ENCODE data around the gene REX1BD. TPM values are rescaled to one million over a fixed set of nuclear protein-coding genes. Genes with fewer than 3 reads are reported as not detected.
"Not testable (repeated sequence)": the region's sequence is repeated elsewhere in the genome, so short reads cannot be mapped to it uniquely, and the experiment has no call there.

REX1BD gene
- 10 to 100 TPM; 48.4 to 59.0 TPM for polyA plus RNA-seq

DNA sequence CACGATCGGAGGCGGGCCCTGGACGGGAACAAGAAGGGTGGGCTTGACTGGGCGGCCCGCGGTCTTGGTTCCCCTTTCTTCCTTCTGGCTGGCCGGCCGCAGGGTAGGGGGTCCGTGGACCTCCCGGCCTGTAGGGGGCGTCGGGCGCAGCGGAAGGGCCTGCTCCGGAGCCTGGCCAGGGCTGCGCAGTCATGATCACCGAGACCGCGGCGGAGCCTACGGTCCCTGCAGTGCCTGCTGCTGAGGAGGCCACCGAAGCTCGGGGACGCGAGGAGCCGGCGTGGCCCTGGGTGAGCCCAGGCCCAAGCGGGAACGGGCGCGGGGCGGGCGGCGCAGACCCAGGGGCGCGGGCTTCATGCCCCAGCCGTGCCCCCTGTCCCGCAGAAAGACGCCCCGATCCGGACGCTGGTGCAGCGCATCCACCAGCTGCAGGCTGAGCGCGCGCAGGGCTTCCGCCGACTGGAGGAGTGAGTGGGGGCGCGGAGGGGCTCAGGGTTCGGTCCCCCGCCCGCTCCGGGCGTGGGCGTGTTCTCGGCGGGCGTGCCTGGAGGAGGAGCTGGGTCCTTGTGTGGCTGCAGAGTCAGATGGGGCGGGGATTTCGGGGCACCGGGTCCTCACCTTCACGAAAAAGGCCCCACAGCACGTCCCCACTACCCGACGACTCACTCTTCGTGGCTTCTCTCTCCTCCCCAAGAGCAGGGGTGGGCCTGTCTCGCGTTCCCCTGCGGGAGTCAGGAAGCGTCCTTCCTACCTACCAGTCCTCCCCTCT is at the start of gene REX1BD:
REX1BD (plus strand) TSS at position 188 of the 769 bp plus-strand sequence; CDS start at position 192, 4 bp downstream.
- peaks cover 0 to 5% of the 10 kb centered on the region in 2 donors for H3K36me3 ChIP-seq (ENCODE audit: control insufficient read depth in 2 of 2, insufficient read depth in 2 of 2, low read length in 1 of 2)
- WGBS, 2 donors = 1% methylated on average over 65 to 72 of the region's 72 CpGs
- H3K4me1 ChIP-seq (ENCODE audit: control insufficient read depth in 2 of 2, insufficient read depth in 2 of 2, low read length in 1 of 2) = peaks cover 6 to 9% of the 10 kb centered on the region in 2 donors
- no peaks in the 10 kb centered on the region for H3K27me3 ChIP-seq (ENCODE audit: control insufficient read depth in 1 of 2, insufficient read depth in 2 of 2, low read length in 2 of 2)
- peak within 1 kb of the TSS; percentile 88 to 93 for H3K27ac ChIP-seq (ENCODE audit: low read depth in 2 of 2, low read length in 1 of 2)
- H3K9me3 ChIP-seq (ENCODE audit: control insufficient read depth in 2 of 2, insufficient read depth in 1 of 2, low read depth in 1 of 2, low read length in 1 of 2) = peaks cover 0 to 4% of the 10 kb centered on the region in 2 donors
- peak within 1 kb of the TSS; percentile 78 to 85 for H3K4me3 ChIP-seq (ENCODE audit: low read depth in 1 of 2, low read length in 2 of 2)

DNA sequence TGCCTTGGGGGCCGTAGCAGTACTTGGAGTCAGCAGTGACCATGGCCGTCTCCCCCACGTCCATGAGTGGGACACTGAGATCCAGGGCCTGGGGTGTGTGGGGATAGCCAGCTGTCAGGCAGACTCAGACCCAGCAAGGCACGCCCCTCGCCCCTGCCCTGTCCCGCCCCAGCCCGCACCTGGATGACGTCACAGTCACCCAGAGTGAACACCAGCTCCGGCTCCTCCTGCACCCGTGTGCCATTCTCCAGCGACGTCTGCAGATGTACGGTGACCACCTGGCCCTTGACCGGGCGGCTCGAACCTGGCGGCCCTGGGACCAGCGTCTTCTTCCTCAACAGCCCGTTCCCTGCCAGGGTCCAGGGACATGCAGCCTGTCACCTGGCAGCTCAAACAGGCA is 49.2 kb upstream of the REX1BD start:
- Histone ChIP-seq H3K4me3 (ENCODE audit: low read depth in 1 of 2, low read length in 2 of 2) (no peak overlapping the region), H3K9me3 (ENCODE audit: control insufficient read depth in 2 of 2, insufficient read depth in 1 of 2, low read depth in 1 of 2, low read length in 1 of 2) (no peaks in the 10 kb centered on the region), H3K27me3 (ENCODE audit: control insufficient read depth in 1 of 2, insufficient read depth in 2 of 2, low read length in 2 of 2) (no peaks in the 10 kb centered on the region), H3K4me1 (ENCODE audit: control insufficient read depth in 2 of 2, insufficient read depth in 2 of 2, low read length in 1 of 2) (peaks cover 0 to 2% of the 10 kb centered on the region in 2 donors), H3K27ac (ENCODE audit: low read depth in 2 of 2, low read length in 1 of 2) (no peak overlapping the region), H3K36me3 (ENCODE audit: control insufficient read depth in 2 of 2, insufficient read depth in 2 of 2, low read length in 1 of 2) (peaks cover 0 to 45% of the 10 kb centered on the region in 2 donors)
- 95 to 96% methylated on average over 19 of the region's 19 CpGs for WGBS, 2 donors

DNA sequence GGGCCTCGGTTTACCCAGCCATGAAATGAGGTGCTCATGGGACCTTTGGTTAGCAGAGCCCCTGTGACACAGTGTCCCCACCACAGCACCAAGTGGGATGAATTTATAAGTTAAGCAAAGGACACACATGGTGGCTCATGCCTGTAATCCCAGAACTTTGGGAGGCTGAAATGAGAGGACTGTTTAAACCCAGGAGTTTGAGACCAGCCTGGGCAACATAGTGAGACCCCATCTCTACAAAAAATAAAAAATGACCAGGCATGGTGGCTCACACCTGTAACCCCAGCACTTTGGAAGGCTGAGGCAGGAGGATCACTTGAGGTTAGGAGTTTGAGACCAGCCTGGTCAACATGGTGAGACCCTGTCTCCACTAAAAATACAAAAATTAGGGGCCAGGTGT is 48.4 kb upstream of the REX1BD start:
- WGBS, 2 donors = 94 to 99% methylated on average over 1 of the region's 1 CpG
- H3K4me3 ChIP-seq (ENCODE audit: low read depth in 1 of 2, low read length in 2 of 2); H3K27me3 ChIP-seq (ENCODE audit: control insufficient read depth in 1 of 2, insufficient read depth in 2 of 2, low read length in 2 of 2); H3K9me3 ChIP-seq (ENCODE audit: control insufficient read depth in 2 of 2, insufficient read depth in 1 of 2, low read depth in 1 of 2, low read length in 1 of 2); H3K4me1 ChIP-seq (ENCODE audit: control insufficient read depth in 2 of 2, insufficient read depth in 2 of 2, low read length in 1 of 2); H3K27ac ChIP-seq (ENCODE audit: low read depth in 2 of 2, low read length in 1 of 2): not testable (repeated sequence)
- H3K36me3 ChIP-seq (ENCODE audit: control insufficient read depth in 2 of 2, insufficient read depth in 2 of 2, low read length in 1 of 2) = peaks cover 0 to 44% of the 10 kb centered on the region in 2 donors

DNA sequence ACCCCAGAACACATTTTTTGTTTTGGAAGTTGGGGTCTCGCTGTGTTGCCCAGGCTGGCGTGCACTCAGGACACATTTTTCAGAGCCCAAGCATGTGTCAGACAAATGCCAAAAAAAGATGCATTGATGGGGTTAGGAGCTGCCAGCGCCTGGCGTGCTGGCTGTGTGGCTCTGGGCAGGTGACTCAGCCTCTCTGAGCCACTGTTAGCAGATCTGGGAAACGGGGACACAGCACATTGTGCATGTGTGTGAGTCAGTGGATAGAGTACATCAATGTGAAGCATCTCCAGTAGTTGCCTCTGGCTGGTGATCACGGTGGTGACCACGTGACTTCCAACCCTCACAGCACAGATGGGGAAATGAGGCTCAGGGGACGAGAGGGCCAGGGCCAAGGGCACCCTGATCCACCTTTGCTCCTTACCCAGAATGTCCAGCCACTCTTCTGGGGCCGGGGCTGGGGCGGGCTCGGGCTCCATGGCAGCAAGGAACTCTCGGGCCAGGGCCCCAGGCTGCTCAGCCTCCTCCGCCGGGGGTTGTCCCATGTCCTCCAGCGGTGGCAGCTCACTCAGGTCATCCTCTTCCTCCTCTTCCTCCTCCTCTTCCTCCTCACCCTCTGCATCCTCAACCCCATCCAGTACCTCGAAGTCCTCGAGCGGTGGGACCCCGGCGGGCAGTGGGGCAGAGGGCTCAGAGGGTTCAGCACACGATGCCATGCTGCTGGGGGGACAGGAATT is 47.2 kb upstream of the REX1BD start:
- peaks cover 0 to 2% of the 10 kb centered on the region in 2 donors for H3K4me1 ChIP-seq (ENCODE audit: control insufficient read depth in 2 of 2, insufficient read depth in 2 of 2, low read length in 1 of 2)
- no peaks in the 10 kb centered on the region for H3K27me3 ChIP-seq (ENCODE audit: control insufficient read depth in 1 of 2, insufficient read depth in 2 of 2, low read length in 2 of 2)
- H3K36me3 ChIP-seq (ENCODE audit: control insufficient read depth in 2 of 2, insufficient read depth in 2 of 2, low read length in 1 of 2) = peaks cover 0 to 36% of the 10 kb centered on the region in 2 donors
- 85 to 86% methylated on average over 21 of the region's 21 CpGs for WGBS, 2 donors
- no peak overlapping the region for H3K4me3 ChIP-seq (ENCODE audit: low read depth in 1 of 2, low read length in 2 of 2)
- no peaks in the 10 kb centered on the region for H3K9me3 ChIP-seq (ENCODE audit: control insufficient read depth in 2 of 2, insufficient read depth in 1 of 2, low read depth in 1 of 2, low read length in 1 of 2)
- H3K27ac ChIP-seq (ENCODE audit: low read depth in 2 of 2, low read length in 1 of 2) = peak overlapping the region in 1 of 2 donors; percentile 50

DNA sequence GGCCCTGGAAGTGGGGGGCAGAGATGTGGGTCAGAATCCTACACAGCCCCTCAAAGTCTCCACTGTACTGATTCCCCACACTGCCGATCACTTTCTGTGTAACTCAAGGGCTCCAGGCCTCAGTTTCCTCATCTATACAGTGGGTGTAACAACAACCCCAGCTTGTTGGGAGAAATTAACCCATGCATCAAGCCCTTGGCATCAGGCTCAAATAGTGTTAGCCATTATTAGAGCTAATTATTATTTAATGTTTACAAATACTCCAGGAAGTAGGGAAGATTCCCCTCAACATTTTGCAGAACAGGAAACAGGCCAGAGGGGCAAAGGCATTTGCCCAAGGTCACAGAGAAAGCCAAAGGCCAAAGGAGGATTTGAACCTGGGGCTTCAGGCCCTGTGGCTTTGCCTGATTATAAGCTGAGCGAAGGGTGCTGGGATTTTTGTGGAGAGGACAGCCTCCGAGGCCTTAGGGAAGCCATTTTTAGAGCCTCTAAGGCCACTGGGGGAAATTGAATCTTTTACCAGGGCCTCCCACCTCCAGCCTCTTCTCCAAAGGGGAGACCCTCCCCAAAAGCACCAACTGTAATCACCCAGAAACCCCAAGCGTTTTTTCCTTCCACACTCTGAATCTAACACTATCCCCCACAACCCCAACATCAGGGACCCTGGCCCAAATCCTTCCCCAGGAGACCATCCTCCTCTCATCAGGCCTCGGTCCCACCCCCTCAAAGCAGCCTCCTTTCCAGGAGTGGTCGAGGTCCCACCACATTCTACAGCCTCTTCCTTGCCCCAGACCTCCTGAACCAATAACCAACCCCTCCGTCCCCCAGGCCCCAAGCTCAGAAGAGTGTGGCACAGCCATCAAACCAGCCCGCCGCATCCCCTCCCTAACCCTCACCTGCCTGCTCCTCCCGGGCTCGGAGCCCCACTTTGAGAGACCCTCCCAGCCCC is 46.3 kb upstream of the REX1BD start:
- Histone ChIP-seq H3K27ac (ENCODE audit: low read depth in 2 of 2, low read length in 1 of 2) (peak overlapping the region; percentile 92 to 94), H3K4me1 (ENCODE audit: control insufficient read depth in 2 of 2, insufficient read depth in 2 of 2, low read length in 1 of 2) (peaks cover 0 to 2% of the 10 kb centered on the region in 2 donors), H3K4me3 (ENCODE audit: low read depth in 1 of 2, low read length in 2 of 2) (peak overlapping the region; percentile 90 to 91), H3K27me3 (ENCODE audit: control insufficient read depth in 1 of 2, insufficient read depth in 2 of 2, low read length in 2 of 2) (no peaks in the 10 kb centered on the region), H3K36me3 (ENCODE audit: control insufficient read depth in 2 of 2, insufficient read depth in 2 of 2, low read length in 1 of 2) (peaks cover 0 to 29% of the 10 kb centered on the region in 2 donors), H3K9me3 (ENCODE audit: control insufficient read depth in 2 of 2, insufficient read depth in 1 of 2, low read depth in 1 of 2, low read length in 1 of 2) (no peaks in the 10 kb centered on the region)
- WGBS, 2 donors = 14 to 17% methylated on average over 11 of the region's 11 CpGs

DNA sequence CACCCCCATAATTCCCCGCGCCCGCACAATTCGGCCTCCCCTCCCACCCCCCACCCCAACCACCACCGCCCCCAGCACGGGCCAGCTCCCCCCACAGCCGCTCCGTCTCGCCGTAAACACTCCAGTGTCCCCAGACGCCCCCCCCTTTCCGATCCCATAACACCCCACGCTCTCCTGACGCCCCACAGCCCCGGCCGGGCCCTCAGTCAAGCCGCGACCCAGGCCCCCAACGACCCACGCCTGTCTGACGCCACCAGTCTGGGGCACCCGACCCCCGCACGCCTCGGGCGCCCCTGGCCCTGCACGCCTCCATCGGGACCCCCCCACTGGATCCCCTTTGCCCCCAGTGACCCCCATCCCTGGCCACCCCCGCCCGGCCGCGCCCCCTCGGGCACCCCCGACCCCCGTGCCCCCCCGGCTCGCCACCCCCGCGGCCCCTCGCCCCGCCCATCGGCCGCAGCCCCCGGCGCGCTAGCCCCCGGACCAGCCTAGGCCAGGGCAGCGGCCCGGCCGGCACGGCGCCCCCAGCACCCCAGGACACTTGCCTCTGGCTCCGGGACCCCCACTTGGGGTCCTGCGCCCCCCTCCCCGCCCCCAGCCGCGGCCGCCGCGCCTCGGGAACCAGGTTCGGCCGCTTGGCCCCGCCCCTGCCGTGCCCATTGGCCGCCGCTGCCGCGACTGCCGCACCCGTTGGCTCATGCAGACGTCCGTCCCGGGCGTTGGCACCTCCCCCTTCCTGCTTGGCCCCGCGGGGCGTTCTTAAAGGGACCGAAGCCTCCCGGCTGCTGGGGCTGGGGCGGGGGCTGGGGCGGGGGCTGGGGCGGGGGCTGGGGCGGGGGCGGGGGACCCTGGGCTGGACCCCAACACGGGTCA is 45.4 kb upstream of the REX1BD start, which contains the start of gene FKBP8:
FKBP8 (minus strand) TSS at position 633 of the 873 bp plus-strand sequence. CDS start 1,603 bp downstream, outside the sequence.
- Histone ChIP-seq H3K36me3 (ENCODE audit: control insufficient read depth in 2 of 2, insufficient read depth in 2 of 2, low read length in 1 of 2) (peaks cover 0 to 21% of the 10 kb centered on the region in 2 donors), H3K27ac (ENCODE audit: low read depth in 2 of 2, low read length in 1 of 2) (peak within 1 kb of the TSS; percentile 92 to 94), H3K4me1 (ENCODE audit: control insufficient read depth in 2 of 2, insufficient read depth in 2 of 2, low read length in 1 of 2) (peaks cover 0 to 2% of the 10 kb centered on the region in 2 donors), H3K9me3 (ENCODE audit: control insufficient read depth in 2 of 2, insufficient read depth in 1 of 2, low read depth in 1 of 2, low read length in 1 of 2) (no peaks in the 10 kb centered on the region), H3K27me3 (ENCODE audit: control insufficient read depth in 1 of 2, insufficient read depth in 2 of 2, low read length in 2 of 2) (no peaks in the 10 kb centered on the region), H3K4me3 (ENCODE audit: low read depth in 1 of 2, low read length in 2 of 2) (peak within 1 kb of the TSS; percentile 90 to 91)
- 0 to 1% methylated on average over 38 to 86 of the region's 86 CpGs for WGBS, 2 donors

DNA sequence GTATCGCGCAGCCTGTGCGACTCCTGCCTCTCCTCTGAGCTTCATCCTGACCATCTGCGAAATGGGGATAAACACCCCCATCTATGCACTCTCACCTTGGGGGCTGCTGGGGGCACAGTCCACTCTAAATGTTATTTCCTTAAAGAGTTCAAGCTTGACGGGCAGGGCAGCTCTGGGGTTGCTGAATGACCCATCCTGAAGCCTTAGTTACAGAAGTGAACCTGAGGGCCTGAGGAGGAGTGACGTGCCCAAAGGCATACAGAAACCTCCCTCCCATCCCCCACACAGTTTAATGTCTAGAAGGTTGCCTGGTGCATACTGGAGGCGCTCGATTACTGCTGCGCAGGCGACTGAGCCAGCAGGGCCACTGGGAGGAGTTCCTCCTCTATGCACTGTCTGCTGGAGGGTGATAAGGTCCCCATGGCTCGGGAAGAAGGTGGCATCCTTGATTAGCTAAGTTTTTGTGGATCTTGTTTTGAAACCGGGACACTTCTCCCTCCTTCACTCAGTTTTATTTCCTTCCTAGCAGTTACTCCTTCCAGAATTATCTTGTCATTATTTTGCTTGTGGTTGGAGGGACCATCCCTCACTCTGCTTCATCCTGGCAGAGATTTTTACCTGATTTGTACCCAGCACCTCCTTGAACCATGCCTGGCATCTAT is 44.7 kb upstream of the REX1BD start:
- Histone ChIP-seq H3K4me3 (ENCODE audit: low read depth in 1 of 2, low read length in 2 of 2) (peak overlapping the region; percentile 28 to 90), H3K27ac (ENCODE audit: low read depth in 2 of 2, low read length in 1 of 2) (peak overlapping the region; percentile 65 to 92), H3K9me3 (ENCODE audit: control insufficient read depth in 2 of 2, insufficient read depth in 1 of 2, low read depth in 1 of 2, low read length in 1 of 2) (no peaks in the 10 kb centered on the region), H3K36me3 (ENCODE audit: control insufficient read depth in 2 of 2, insufficient read depth in 2 of 2, low read length in 1 of 2) (peaks cover 0 to 18% of the 10 kb centered on the region in 2 donors), H3K4me1 (ENCODE audit: control insufficient read depth in 2 of 2, insufficient read depth in 2 of 2, low read length in 1 of 2) (peaks cover 0 to 2% of the 10 kb centered on the region in 2 donors), H3K27me3 (ENCODE audit: control insufficient read depth in 1 of 2, insufficient read depth in 2 of 2, low read length in 2 of 2) (no peaks in the 10 kb centered on the region)
- 11 to 12% methylated on average over 12 of the region's 12 CpGs for WGBS, 2 donors

DNA sequence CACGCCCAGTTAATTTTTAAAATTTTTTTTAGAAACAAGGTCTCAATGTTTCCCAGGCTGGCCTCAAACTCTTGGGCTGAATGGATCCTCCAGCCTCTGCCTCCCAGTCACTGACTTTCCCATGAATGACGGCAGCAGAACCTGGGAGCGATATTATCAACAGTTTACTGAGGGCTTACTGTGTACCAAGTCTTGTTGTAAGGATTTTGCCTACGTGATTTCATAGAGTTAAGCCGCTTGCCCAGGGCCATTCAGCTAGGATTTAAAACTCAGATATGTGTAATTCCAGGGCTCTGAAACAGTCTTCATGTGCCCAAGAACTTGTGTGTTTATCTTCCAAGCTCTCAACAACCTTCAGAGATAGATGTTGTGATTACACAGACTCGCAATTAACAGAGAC is 37.0 kb upstream of the REX1BD start:
- Histone ChIP-seq H3K4me1 (ENCODE audit: control insufficient read depth in 2 of 2, insufficient read depth in 2 of 2, low read length in 1 of 2) (no peaks in the 10 kb centered on the region), H3K4me3 (ENCODE audit: low read depth in 1 of 2, low read length in 2 of 2) (no peak overlapping the region), H3K36me3 (ENCODE audit: control insufficient read depth in 2 of 2, insufficient read depth in 2 of 2, low read length in 1 of 2) (no peaks in the 10 kb centered on the region), H3K9me3 (ENCODE audit: control insufficient read depth in 2 of 2, insufficient read depth in 1 of 2, low read depth in 1 of 2, low read length in 1 of 2) (no peaks in the 10 kb centered on the region), H3K27me3 (ENCODE audit: control insufficient read depth in 1 of 2, insufficient read depth in 2 of 2, low read length in 2 of 2) (no peaks in the 10 kb centered on the region), H3K27ac (ENCODE audit: low read depth in 2 of 2, low read length in 1 of 2) (no peak overlapping the region)
- WGBS, 2 donors = 53 to 58% methylated on average over 6 of the region's 6 CpGs

Data from esophagus (tissue), 2 donors.